Esophagus muscularis mucosa (tissue), 4 donors: Measurements from ENCODE around the gene FMO1. TPM values are rescaled to one million over a fixed set of nuclear protein-coding genes. Genes with fewer than 3 reads are reported as not detected.
A peak's percentile ranks its signal among the peaks of the same experiment; 100 is the strongest.
"Not testable (repeated sequence)": the region's sequence is repeated elsewhere in the genome, so short reads cannot be mapped to it uniquely, and the experiment has no call there.

Experiments used
- DNase-seq: peaks from one replicate; pipeline ENCODE4 v3.0.0-alpha.2; 2017; ENCODE audit errors: extremely low spot score
- H3K27ac ChIP-seq, 4 donors: fragments of 200-600 bp; sonication (generic); replicated peaks in 1 of 4; 1 replicate in 3 of 4; 2 replicates in 1 of 4; pipeline ENCODE4 v1.5.1; 2016 to 2019; ENCODE audit warnings: mild to moderate bottlenecking in 1 of 4
- H3K27me3 ChIP-seq, 4 donors: fragments of 200-600 bp; sonication (generic); one replicate each; pipeline versions ENCODE4 v1.5.1 to v1.6.0; 2016 to 2019
- H3K36me3 ChIP-seq, 4 donors: fragments of 200-600 bp; sonication (generic); one replicate each; pipeline ENCODE4 v1.5.1; 2016 to 2019
- H3K4me1 ChIP-seq, 4 donors: fragments of 200-600 bp; sonication (generic); one replicate each; pipeline ENCODE4 v1.5.1; 2016 to 2019
- H3K4me3 ChIP-seq, 4 donors: fragments of 200-600 bp; sonication (generic); 1 replicate in 2 of 4; 2 replicates in 2 of 4; pipeline ENCODE4 v1.5.1; 2016 to 2019; ENCODE audit warnings: mild to moderate bottlenecking in 4 of 4, moderate library complexity in 1 of 4
- H3K9me3 ChIP-seq, 4 donors: fragments of 200-600 bp; sonication (generic); 1 replicate in 3 of 4; 2 replicates in 1 of 4; pipeline ENCODE4 v1.5.1; 2016 to 2019
- CTCF ChIP-seq, 3 experiments: fragments of 200-600 bp in 2 of 3; fragments of 450-650 bp in 1 of 3; sonication (generic) in 2 of 3; IDR thresholded peaks; one replicate each; pipeline ENCODE4 v1.5.1; 2017 to 2019; ENCODE audit warnings: antibody characterized with exemption in 3 of 3, mild to moderate bottlenecking in 2 of 3, moderate library complexity in 1 of 3
- EP300 ChIP-seq: sonication (generic); formaldehyde crosslinking; IDR thresholded peaks from one replicate; pipeline ENCODE4 v1.6.1; 2017; ENCODE audit warnings: antibody characterized with exemption
- POLR2A ChIP-seq: fragments of 450-650 bp; IDR thresholded peaks from one replicate; pipeline ENCODE4 v1.6.1; 2017; ENCODE audit warnings: antibody characterized with exemption, moderate library complexity, mild to moderate bottlenecking, low read depth
- POLR2AphosphoS5 ChIP-seq, 2 donors: sonication (generic); formaldehyde crosslinking; IDR thresholded peaks; one replicate each; pipeline ENCODE4 v1.6.1; 2017; ENCODE audit warnings: antibody characterized with exemption in 2 of 2
- WGBS: methylation state at CpG from one replicate; pipeline ENCODE4 v1.1.5; 2018; 5-methylcytosine and 5-hydroxymethylcytosine counted together
- intact Hi-C: fragments of 100-400 bp; cut with DNase I; formaldehyde crosslinking; loops from one replicate; pipeline ENCODE4 v1.15.1; 2023
- total RNA-seq, 4 donors: library from RNA; depleted of rRNA; stranded (reverse); fragments of >200 nt; gene quantifications; one replicate each; pipeline versions ENCODE4 v1.1.0 to v1.2.1, GENCODE V29; 2016

The FMO1 gene
- total RNA-seq, 4 donors from 2014 or later, result 0.34 TPM; not detected in 3

GRCh38 chr1:171231326-171231725 lies 17.0 kb upstream of the FMO1 start:
- intact Hi-C loops, result no loop called here
- Histone ChIP-seq H3K4me3 (no peak overlapping the region), H3K36me3 (no peaks in the 10 kb centered on the region), H3K9me3 (no peaks in the 10 kb centered on the region), H3K27ac (no peak overlapping the region), H3K4me1 (peaks cover 0 to 3% (median 0%) of the 10 kb centered on the region in 4 donors), H3K27me3 (no peaks in the 10 kb centered on the region)
- DNase-seq, result no peak
- no peak for TF ChIP-seq POLR2A
- no peak for TF ChIP-seq POLR2AphosphoS5 (IDR thresholded peaks at IDR 0.05)
- TF ChIP-seq CTCF (IDR thresholded peaks at IDR 0.05), result no peak
- no peak for TF ChIP-seq EP300

GRCh38 chr1:171233183-171233582 lies 15.1 kb upstream of the FMO1 start:
- TF ChIP-seq EP300 (no peak), CTCF (IDR thresholded peaks at IDR 0.05) (no peak), POLR2A (no peak), POLR2AphosphoS5 (IDR thresholded peaks at IDR 0.05) (no peak)
- WGBS, result 89% methylated on average over 1 of the region's 1 CpG
- H3K36me3 ChIP-seq, result no peaks in the 10 kb centered on the region
- peaks cover 0 to 7% (median 0%) of the 10 kb centered on the region in 4 donors for H3K27me3 ChIP-seq
- no peaks in the 10 kb centered on the region for H3K4me1 ChIP-seq
- DNase-seq, result no peak
- no peak overlapping the region for H3K4me3 ChIP-seq
- H3K9me3 ChIP-seq, result no peaks in the 10 kb centered on the region
- intact Hi-C loops, result no loop called here
- no peak overlapping the region for H3K27ac ChIP-seq

- DNase-seq, H3K27me3 ChIP-seq, H3K9me3 ChIP-seq, H3K4me1 ChIP-seq, H3K36me3 ChIP-seq, H3K4me3 ChIP-seq, intact Hi-C loops, H3K27ac ChIP-seq: not testable (repeated sequence)
- WGBS, result 95% methylated on average over 4 of the region's 4 CpGs
Observed at GRCh38 chr1:171236231-171236630, 12.1 kb upstream of the FMO1 start.

- intact Hi-C loops, result no loop called here
- Histone ChIP-seq H3K9me3 (peaks cover 0 to 9% (median 0%) of the 10 kb centered on the region in 4 donors), H3K4me3 (no peak overlapping the region), H3K4me1 (no peaks in the 10 kb centered on the region), H3K27ac (no peak overlapping the region), H3K27me3 (no peaks in the 10 kb centered on the region), H3K36me3 (no peaks in the 10 kb centered on the region)
- no peak for TF ChIP-seq POLR2A
- no peak for TF ChIP-seq POLR2AphosphoS5 (IDR thresholded peaks at IDR 0.05)
- TF ChIP-seq CTCF (IDR thresholded peaks at IDR 0.05), result no peak
- no peak for TF ChIP-seq EP300
- 82% methylated on average over 4 of the region's 4 CpGs for WGBS
- no peak for DNase-seq
Observed at GRCh38 chr1:171243878-171244277, 4.4 kb upstream of the FMO1 start.

- no peak overlapping the region for H3K4me3 ChIP-seq
- no peak overlapping the region for H3K27ac ChIP-seq
- H3K27me3 ChIP-seq, result no peaks in the 10 kb centered on the region
- H3K4me1 ChIP-seq, result no peaks in the 10 kb centered on the region
- no peak for DNase-seq
- WGBS, result 39% methylated on average over 6 of the region's 6 CpGs
- no peaks in the 10 kb centered on the region for H3K9me3 ChIP-seq
- intact Hi-C loops, result loop anchor here (2.0 kb wide), 1 partner anchor 67 kb away; no protein-coding TSS in a partner anchor
- no peaks in the 10 kb centered on the region for H3K36me3 ChIP-seq
- TF ChIP-seq CTCF (IDR thresholded peaks at IDR 0.05) (peak; percentile 55 to 69 (median 57)), EP300 (no peak), POLR2A (no peak), POLR2AphosphoS5 (IDR thresholded peaks at IDR 0.05) (no peak)
Observed at GRCh38 chr1:171245458-171246064, 2.7 kb upstream of the FMO1 start.
